ENCODE measurements around the gene NXPH3. TPM values are rescaled to one million over a fixed set of nuclear protein-coding genes. Genes with fewer than 3 reads are reported as not detected.

NXPH3 gene
- total RNA-seq, 1 experiment from 2014 or later, result 0.26 TPM

GRCh38 chr17:49580055-49580721 lies 4.5 kb downstream of the NXPH3 start:
- ChIA-PET POLR2A (ENCODE audit: unreplicated experiment) (no interaction called here), CTCF (interaction anchor here (0.6 kb wide), 1 partner anchor 11 kb away, joined by 4 read pairs; no protein-coding TSS in a partner anchor)

GRCh38 chr17:49580981-49581647 lies 5.4 kb downstream of the NXPH3 start:
- Histone ChIP-seq H3K27me3 (ENCODE audit: low read length) (peaks cover 12% of the 10 kb centered on the region), H3K4me3 (ENCODE audit: low read length) (no peak overlapping the region), H3K36me3 (ENCODE audit: low read depth, low read length) (no peaks in the 10 kb centered on the region), H3K27ac (ENCODE audit: low read length) (no peak overlapping the region), H2AFZ (ENCODE audit: low read length) (no peak overlapping the region), H3K79me2 (ENCODE audit: low read length) (no peaks in the 10 kb centered on the region), H3K4me2 (ENCODE audit: low read length) (no peak overlapping the region), H3K9ac (ENCODE audit: low read length) (no peak overlapping the region), H3F3A (ENCODE audit: low read length, unreplicated experiment) (no peaks in the 10 kb centered on the region), H3K4me1 (ENCODE audit: insufficient read depth, low read length) (peaks cover 17% of the 10 kb centered on the region), H3K9me2 (replicated peaks; ENCODE audit: low read length) (no peaks in the 10 kb centered on the region), H3K9me3 (ENCODE audit: low read length) (no peaks in the 10 kb centered on the region), H4K20me1 (ENCODE audit: low read length) (no peaks in the 10 kb centered on the region)
- BruUV-seq (replicated peaks), result no TSS peak
- ChIA-PET CTCF (no interaction called here), POLR2A (ENCODE audit: unreplicated experiment) (no interaction called here)
- ATAC-seq (no peak), DNase-seq (no peak)
- TF ChIP-seq EZH2phosphoT487 (IDR thresholded peaks at IDR 0.05; ENCODE audit: borderline replicate concordance, low read length) (no peak), CTCF (conservative IDR thresholded peaks at IDR 0.05; ENCODE audit: low read depth, low read length) (no peak)
- intact Hi-C loops (cut with micrococcal nuclease), result no loop called here

More at GRCh38 chr17:49580055-49580721, 4.5 kb downstream of the NXPH3 start:
- Histone ChIP-seq H2AFZ (ENCODE audit: low read length) (no peak overlapping the region), H3K9ac (ENCODE audit: low read length) (no peak overlapping the region), H3K9me3 (ENCODE audit: low read length) (no peaks in the 10 kb centered on the region), H3K27me3 (ENCODE audit: low read length) (peaks cover 16% of the 10 kb centered on the region), H3K79me2 (ENCODE audit: low read length) (no peaks in the 10 kb centered on the region), H3K4me2 (ENCODE audit: low read length) (no peak overlapping the region), H4K20me1 (ENCODE audit: low read length) (no peaks in the 10 kb centered on the region), H3K4me1 (ENCODE audit: insufficient read depth, low read length) (peaks cover 21% of the 10 kb centered on the region), H3K27ac (ENCODE audit: low read length) (no peak overlapping the region), H3F3A (ENCODE audit: low read length, unreplicated experiment) (no peaks in the 10 kb centered on the region), H3K4me3 (ENCODE audit: low read length) (no peak overlapping the region), H3K9me2 (replicated peaks; ENCODE audit: low read length) (no peaks in the 10 kb centered on the region), H3K36me3 (ENCODE audit: low read depth, low read length) (no peaks in the 10 kb centered on the region)
- ATAC-seq (no peak), DNase-seq (peak; percentile 49)
- TF ChIP-seq EZH2 (IDR thresholded peaks at IDR 0.05; ENCODE audit: low read length, unreplicated experiment) (no peak), EZH2phosphoT487 (IDR thresholded peaks at IDR 0.05; ENCODE audit: borderline replicate concordance, low read length) (no peak), CTCF (conservative IDR thresholded peaks at IDR 0.05; ENCODE audit: low read depth, low read length) (no peak)
- BruUV-seq (replicated peaks), result no TSS peak
- intact Hi-C loops (cut with micrococcal nuclease), result no loop called here

GRCh38 chr17:49581648-49581998 lies 6.0 kb downstream of the NXPH3 start:
- H4K20me1 ChIP-seq (ENCODE audit: low read length), result no peaks in the 10 kb centered on the region
- H3K9ac ChIP-seq (ENCODE audit: low read length), result no peak overlapping the region
- ChIA-PET POLR2A (ENCODE audit: unreplicated experiment) (no interaction called here), CTCF (no interaction called here)
- no peak overlapping the region for H2AFZ ChIP-seq (ENCODE audit: low read length)
- H3F3A ChIP-seq (ENCODE audit: low read length, unreplicated experiment), result no peaks in the 10 kb centered on the region
- H3K27me3 ChIP-seq (ENCODE audit: low read length), result peaks cover 7% of the 10 kb centered on the region; the same call in 1 of the 2 replicates
- H3K79me2 ChIP-seq (ENCODE audit: low read length), result no peaks in the 10 kb centered on the region
- no TSS peak for BruUV-seq (replicated peaks)
- no peaks in the 10 kb centered on the region for H3K9me2 ChIP-seq (replicated peaks; ENCODE audit: low read length)
- H3K27ac ChIP-seq (ENCODE audit: low read length), result no peak overlapping the region
- H3K36me3 ChIP-seq (ENCODE audit: low read depth, low read length), result no peaks in the 10 kb centered on the region
- TF ChIP-seq CTCF (conservative IDR thresholded peaks at IDR 0.05; ENCODE audit: low read depth, low read length) (no peak), EZH2phosphoT487 (IDR thresholded peaks at IDR 0.05; ENCODE audit: borderline replicate concordance, low read length) (no peak), EZH2 (IDR thresholded peaks at IDR 0.05; ENCODE audit: low read length, unreplicated experiment) (no peak)
- H3K4me1 ChIP-seq (ENCODE audit: insufficient read depth, low read length), result peaks cover 14% of the 10 kb centered on the region
- intact Hi-C loops (cut with micrococcal nuclease), result no loop called here
- no peak for ATAC-seq
- no peak overlapping the region for H3K4me3 ChIP-seq (ENCODE audit: low read length)
- no peaks in the 10 kb centered on the region for H3K9me3 ChIP-seq (ENCODE audit: low read length)
- no peak for DNase-seq
- H3K4me2 ChIP-seq (ENCODE audit: low read length), result no peak overlapping the region

Data from PC-3 (cell line).